ENCODE data around the gene RBBP5. TPM values are rescaled to one million over a fixed set of nuclear protein-coding genes. Genes with fewer than 3 reads are reported as not detected.

Gene RBBP5
- total RNA-seq, 3 donors from 2014 or later (not counting 1 experiment from before 2014, with no cell fraction given), result 13.9 to 18.2 (median 17.8) TPM

GRCh38 chr1:205061665-205062069, 60.1 kb downstream of the RBBP5 start:
- WGBS (ENCODE audit: insufficient coverage), result 47% methylated on average over 13 of the region's 13 CpGs

GRCh38 chr1:205061227-205061626, 60.6 kb downstream of the RBBP5 start:
- H3K27ac Mint-ChIP-seq, result no peak overlapping the region
- no peak overlapping the region for H3K4me3 ChIP-seq (ENCODE audit: low read length)
- TF ChIP-seq CTCF (IDR thresholded peaks at IDR 0.05), result no peak
- DNase-seq (no peak), ATAC-seq (peak in 1 of 3 donors; percentile 1)
- H3K9me3 Mint-ChIP-seq, result no peaks in the 10 kb centered on the region
- no peaks in the 10 kb centered on the region for H3K36me3 ChIP-seq (ENCODE audit: control insufficient read depth, insufficient read depth, low read length)
- H3K27me3 Mint-ChIP-seq (ENCODE audit: low read depth in 2 of 2), result peaks cover 0 to under 1% of the 10 kb centered on the region in 2 donors
- H3K27ac ChIP-seq (ENCODE audit: low read length), result no peak overlapping the region
- intact Hi-C loops (cut with micrococcal nuclease), result loop anchor here (10.0 kb wide), 2 partner anchors 86 to 184 kb away; no protein-coding TSS in a partner anchor
- no peaks in the 10 kb centered on the region for H3K27me3 ChIP-seq (ENCODE audit: control insufficient read depth, insufficient read depth, low read length)
- no peaks in the 10 kb centered on the region for H3K4me1 Mint-ChIP-seq
- no peaks in the 10 kb centered on the region for H3K9me3 ChIP-seq (ENCODE audit: control insufficient read depth, insufficient read depth, low read length)
- H3K36me3 Mint-ChIP-seq, result no peaks in the 10 kb centered on the region
- peaks cover 6% of the 10 kb centered on the region for H3K4me1 ChIP-seq (ENCODE audit: control insufficient read depth, insufficient read depth, low read length)
- WGBS (ENCODE audit: insufficient coverage), result 87% methylated on average over 14 of the region's 14 CpGs
- no peak overlapping the region for H3K4me3 Mint-ChIP-seq

More at GRCh38 chr1:205061665-205062069, 60.1 kb downstream of the RBBP5 start:
- TF ChIP-seq CTCF (IDR thresholded peaks at IDR 0.05), result peak; percentile 68
- no peak overlapping the region for H3K4me3 ChIP-seq (ENCODE audit: low read length)
- intact Hi-C loops (cut with micrococcal nuclease), result loop anchor here (10.0 kb wide), 2 partner anchors 87 to 183 kb away; no protein-coding TSS in a partner anchor
- ATAC-seq (peak; percentile 67 to 82 (median 81)), DNase-seq (peak; percentile 52 to 82)
- no peaks in the 10 kb centered on the region for H3K27me3 ChIP-seq (ENCODE audit: control insufficient read depth, insufficient read depth, low read length)
- Mint-ChIP-seq H3K27ac (no peak overlapping the region), H3K4me3 (no peak overlapping the region), H3K9me3 (no peaks in the 10 kb centered on the region), H3K36me3 (no peaks in the 10 kb centered on the region), H3K27me3 (ENCODE audit: low read depth in 2 of 2) (peaks cover 0 to 4% of the 10 kb centered on the region in 2 donors), H3K4me1 (no peaks in the 10 kb centered on the region)
- H3K4me1 ChIP-seq (ENCODE audit: control insufficient read depth, insufficient read depth, low read length), result peaks cover 6% of the 10 kb centered on the region
- no peak overlapping the region for H3K27ac ChIP-seq (ENCODE audit: low read length)
- H3K36me3 ChIP-seq (ENCODE audit: control insufficient read depth, insufficient read depth, low read length), result no peaks in the 10 kb centered on the region
- H3K9me3 ChIP-seq (ENCODE audit: control insufficient read depth, insufficient read depth, low read length), result no peaks in the 10 kb centered on the region

GRCh38 chr1:205060746-205061145, 61.0 kb downstream of the RBBP5 start:
- ATAC-seq (no peak), DNase-seq (no peak)
- H3K4me3 ChIP-seq (ENCODE audit: low read length), result no peak overlapping the region
- H3K4me1 ChIP-seq (ENCODE audit: control insufficient read depth, insufficient read depth, low read length), result peaks cover 6% of the 10 kb centered on the region
- H3K9me3 Mint-ChIP-seq, result no peaks in the 10 kb centered on the region
- 95% methylated on average over 10 of the region's 10 CpGs for WGBS (ENCODE audit: insufficient coverage)
- no peak for TF ChIP-seq CTCF (IDR thresholded peaks at IDR 0.05)
- no peak overlapping the region for H3K27ac Mint-ChIP-seq
- no peaks in the 10 kb centered on the region for H3K4me1 Mint-ChIP-seq
- no peaks in the 10 kb centered on the region for H3K36me3 ChIP-seq (ENCODE audit: control insufficient read depth, insufficient read depth, low read length)
- no peaks in the 10 kb centered on the region for H3K9me3 ChIP-seq (ENCODE audit: control insufficient read depth, insufficient read depth, low read length)
- H3K27me3 ChIP-seq (ENCODE audit: control insufficient read depth, insufficient read depth, low read length), result no peaks in the 10 kb centered on the region
- no peaks in the 10 kb centered on the region for H3K27me3 Mint-ChIP-seq (ENCODE audit: low read depth in 2 of 2)
- no peaks in the 10 kb centered on the region for H3K36me3 Mint-ChIP-seq
- H3K27ac ChIP-seq (ENCODE audit: low read length), result no peak overlapping the region
- H3K4me3 Mint-ChIP-seq, result no peak overlapping the region
- intact Hi-C loops (cut with micrococcal nuclease), result loop anchor here (10.0 kb wide), 2 partner anchors 86 to 184 kb away; no protein-coding TSS in a partner anchor

GRCh38 chr1:205059660-205060059, 62.1 kb downstream of the RBBP5 start:
- Histone ChIP-seq H3K27me3 (ENCODE audit: control insufficient read depth, insufficient read depth, low read length) (no peaks in the 10 kb centered on the region), H3K36me3 (ENCODE audit: control insufficient read depth, insufficient read depth, low read length) (no peaks in the 10 kb centered on the region), H3K27ac (ENCODE audit: low read length) (no peak overlapping the region), H3K4me3 (ENCODE audit: low read length) (no peak overlapping the region), H3K9me3 (ENCODE audit: control insufficient read depth, insufficient read depth, low read length) (no peaks in the 10 kb centered on the region), H3K4me1 (ENCODE audit: control insufficient read depth, insufficient read depth, low read length) (peaks cover 6% of the 10 kb centered on the region)
- intact Hi-C loops (cut with micrococcal nuclease), result loop anchor here (10.0 kb wide), 2 partner anchors 85 to 185 kb away; no protein-coding TSS in a partner anchor
- 93% methylated on average over 6 of the region's 6 CpGs for WGBS (ENCODE audit: insufficient coverage)
- H3K36me3 Mint-ChIP-seq, result no peaks in the 10 kb centered on the region
- ATAC-seq, result no peak
- H3K4me3 Mint-ChIP-seq, result no peak overlapping the region
- no peaks in the 10 kb centered on the region for H3K9me3 Mint-ChIP-seq
- no peak overlapping the region for H3K27ac Mint-ChIP-seq
- no peaks in the 10 kb centered on the region for H3K27me3 Mint-ChIP-seq (ENCODE audit: low read depth in 2 of 2)
- TF ChIP-seq CTCF (IDR thresholded peaks at IDR 0.05), result no peak
- DNase-seq, result no peak
- H3K4me1 Mint-ChIP-seq, result no peaks in the 10 kb centered on the region

Data from natural killer cell (primary cell).